Activated CD4-positive, alpha-beta T cell treated with anti-CD3 and anti-CD28 coated beads, Interleukin-2, amount 10 ng/mL, durations not matched to agents 7 days and 5 days (primary cell): ENCODE measurements around the gene CLEC4D. TPM values are rescaled to one million over a fixed set of nuclear protein-coding genes. Genes with fewer than 3 reads are reported as not detected.
"Not testable (repeated sequence)": the region's sequence is repeated elsewhere in the genome, so short reads cannot be mapped to it uniquely, and the experiment has no call there.

Experiments
- CTCF ChIA-PET: fragments of 350-600 bp; sonication (Branson Sonifier 250); formaldehyde crosslinking; loops from one replicate; lab custom pipeline; 2021; ENCODE audit warnings: antibody characterized with exemption; lab: Charles Lee
- POLR2A ChIA-PET: fragments of 350-600 bp; sonication (Branson Sonifier 250); formaldehyde crosslinking; loops from one replicate; lab custom pipeline; 2021; ENCODE audit warnings: antibody characterized with exemption; lab: Charles Lee
- DNase-seq: peaks from one replicate; pipeline ENCODE4 v3.0.0-alpha.2; 2020
- H3K27ac Mint-ChIP-seq: one replicate; pipeline ENCODE4 v1.8.0; 2021; ENCODE audit warnings: mild to moderate bottlenecking, moderate library complexity, mixed read lengths
- H3K27me3 Mint-ChIP-seq: one replicate; pipeline ENCODE4 v1.8.0; 2021; ENCODE audit warnings: mixed read lengths
- H3K36me3 Mint-ChIP-seq: one replicate; pipeline ENCODE4 v1.8.0; 2021; ENCODE audit warnings: low read depth, mixed read lengths
- H3K4me1 Mint-ChIP-seq: one replicate; pipeline ENCODE4 v1.8.0; 2021; ENCODE audit warnings: mixed read lengths
- H3K4me3 Mint-ChIP-seq: one replicate; pipeline ENCODE4 v1.8.0; 2021; ENCODE audit warnings: mild to moderate bottlenecking, moderate library complexity, mixed read lengths
- H3K9me3 Mint-ChIP-seq: one replicate; pipeline ENCODE4 v1.8.0; 2021; ENCODE audit warnings: mixed read lengths
- total RNA-seq, 2 experiments: library from RNA; stranded (reverse); gene quantifications; one replicate each; pipeline ENCODE4 v1.2.3, GENCODE V29; 2021

The CLEC4D gene
- not detected for total RNA-seq

GRCh38 chr12:8513256-8513655, at the start of gene CLEC4D:
Gene CLEC4D (plus strand): TSS chr12:8513503. CDS start chr12:8513733, 230 bp downstream.
- peaks cover 37% of the 10 kb centered on the region for H3K27me3 Mint-ChIP-seq
- H3K27ac Mint-ChIP-seq, result no peak within 1 kb of the TSS
- no peaks in the 10 kb centered on the region for H3K9me3 Mint-ChIP-seq
- H3K36me3 Mint-ChIP-seq, result no peaks in the 10 kb centered on the region
- no peak for DNase-seq
- H3K4me1 Mint-ChIP-seq, result no peaks in the 10 kb centered on the region
- H3K4me3 Mint-ChIP-seq, result no peak within 1 kb of the TSS
- POLR2A ChIA-PET, result no interaction called here
- CTCF ChIA-PET, result no interaction called here

- Mint-ChIP-seq H3K4me1 (no peaks in the 10 kb centered on the region), H3K9me3 (peaks cover 5% of the 10 kb centered on the region), H3K4me3 (no peak overlapping the region), H3K36me3 (no peaks in the 10 kb centered on the region), H3K27ac (no peak overlapping the region), H3K27me3 (peaks cover 19% of the 10 kb centered on the region)
- ChIA-PET CTCF (no interaction called here), POLR2A (no interaction called here)
- no peak for DNase-seq
These were observed 47.9 kb upstream of the CLEC4D start for GRCh38 chr12:8465301-8465996.

- POLR2A ChIA-PET, result no interaction called here
- Mint-ChIP-seq H3K27me3 (peaks cover 23% of the 10 kb centered on the region), H3K4me1 (no peaks in the 10 kb centered on the region), H3K36me3 (no peaks in the 10 kb centered on the region), H3K9me3 (peaks cover 5% of the 10 kb centered on the region), H3K4me3 (no peak overlapping the region), H3K27ac (no peak overlapping the region)
- no peak for DNase-seq
- CTCF ChIA-PET, result no interaction called here
These were observed 47.1 kb upstream of the CLEC4D start for GRCh38 chr12:8466241-8466640.

GRCh38 chr12:8471090-8471489, 42.2 kb upstream of the CLEC4D start:
- ChIA-PET CTCF (no interaction called here), POLR2A (no interaction called here)
- no peaks in the 10 kb centered on the region for H3K4me1 Mint-ChIP-seq
- DNase-seq, result no peak
- H3K27ac Mint-ChIP-seq, result no peak overlapping the region
- H3K9me3 Mint-ChIP-seq, result peaks cover 5% of the 10 kb centered on the region
- no peak overlapping the region for H3K4me3 Mint-ChIP-seq
- no peaks in the 10 kb centered on the region for H3K36me3 Mint-ChIP-seq
- peaks cover 51% of the 10 kb centered on the region for H3K27me3 Mint-ChIP-seq

GRCh38 chr12:8475508-8476203, 37.6 kb upstream of the CLEC4D start:
- H3K9me3 Mint-ChIP-seq, result no peaks in the 10 kb centered on the region

GRCh38 chr12:8482571-8483061, 30.7 kb upstream of the CLEC4D start:
- Mint-ChIP-seq H3K4me3 (no peak overlapping the region), H3K4me1 (peaks cover 17% of the 10 kb centered on the region), H3K27ac (peak overlapping the region; percentile 6), H3K36me3 (no peaks in the 10 kb centered on the region), H3K27me3 (peaks cover 21% of the 10 kb centered on the region), H3K9me3 (no peaks in the 10 kb centered on the region)
- CTCF ChIA-PET, result no interaction called here
- POLR2A ChIA-PET, result no interaction called here
- DNase-seq, result no peak

More at GRCh38 chr12:8475508-8476203, 37.6 kb upstream of the CLEC4D start:
- no peaks in the 10 kb centered on the region for H3K4me1 Mint-ChIP-seq
- no peaks in the 10 kb centered on the region for H3K36me3 Mint-ChIP-seq
- H3K4me3 Mint-ChIP-seq, result no peak overlapping the region
- H3K27ac Mint-ChIP-seq, result no peak overlapping the region
- H3K27me3 Mint-ChIP-seq, result peaks cover 46% of the 10 kb centered on the region
- CTCF ChIA-PET, result no interaction called here
- DNase-seq, result no peak
- POLR2A ChIA-PET, result no interaction called here

GRCh38 chr12:8483079-8483478, 30.2 kb upstream of the CLEC4D start:
- CTCF ChIA-PET, result no interaction called here
- H3K9me3 Mint-ChIP-seq, result no peaks in the 10 kb centered on the region
- POLR2A ChIA-PET, result no interaction called here
- no peak overlapping the region for H3K4me3 Mint-ChIP-seq
- peak overlapping the region; percentile 6 for H3K27ac Mint-ChIP-seq
- DNase-seq, result peak; percentile 33
- peaks cover 17% of the 10 kb centered on the region for H3K4me1 Mint-ChIP-seq
- H3K36me3 Mint-ChIP-seq, result no peaks in the 10 kb centered on the region
- H3K27me3 Mint-ChIP-seq, result peaks cover 19% of the 10 kb centered on the region

- no peaks in the 10 kb centered on the region for H3K36me3 Mint-ChIP-seq
- CTCF ChIA-PET, result interaction anchor here (0.6 kb wide), 2 partner anchors 536 to 747 kb away, joined by 3 read pairs; no protein-coding TSS in a partner anchor
These were observed 21.4 kb upstream of the CLEC4D start for GRCh38 chr12:8491646-8492530.

GRCh38 chr12:8493084-8493483, 20.2 kb upstream of the CLEC4D start:
- peak; percentile 67 for DNase-seq
- Mint-ChIP-seq H3K9me3 (no peaks in the 10 kb centered on the region), H3K27ac (peak overlapping the region; percentile 20), H3K4me3 (no peak overlapping the region), H3K4me1 (peaks cover 23% of the 10 kb centered on the region), H3K36me3 (no peaks in the 10 kb centered on the region), H3K27me3 (peaks cover 46% of the 10 kb centered on the region)
- ChIA-PET POLR2A (no interaction called here), CTCF (no interaction called here)

More at GRCh38 chr12:8491646-8492530, 21.4 kb upstream of the CLEC4D start:
- POLR2A ChIA-PET, result no interaction called here
- DNase-seq, result no peak
- Mint-ChIP-seq H3K27me3 (peaks cover 45% of the 10 kb centered on the region), H3K4me1 (peaks cover 23% of the 10 kb centered on the region), H3K4me3 (no peak overlapping the region), H3K9me3 (no peaks in the 10 kb centered on the region), H3K27ac (no peak overlapping the region)

- H3K27ac Mint-ChIP-seq, CTCF ChIA-PET, H3K4me3 Mint-ChIP-seq, POLR2A ChIA-PET, H3K36me3 Mint-ChIP-seq, H3K9me3 Mint-ChIP-seq, DNase-seq: not testable (repeated sequence)
- H3K4me1 Mint-ChIP-seq, result peaks cover 23% of the 10 kb centered on the region
- peaks cover 52% of the 10 kb centered on the region for H3K27me3 Mint-ChIP-seq
These were observed 17.6 kb upstream of the CLEC4D start for GRCh38 chr12:8495671-8496070.

- H3K9me3 Mint-ChIP-seq, H3K4me3 Mint-ChIP-seq, POLR2A ChIA-PET, H3K27ac Mint-ChIP-seq, DNase-seq, CTCF ChIA-PET, H3K36me3 Mint-ChIP-seq: not testable (repeated sequence)
- Mint-ChIP-seq H3K4me1 (peaks cover 23% of the 10 kb centered on the region), H3K27me3 (peaks cover 51% of the 10 kb centered on the region)
These were observed 17.2 kb upstream of the CLEC4D start for GRCh38 chr12:8496074-8496473.

- ChIA-PET CTCF (interaction anchor here (0.5 to 0.6 kb wide), 2 partner anchors 612 to 1047 kb away, joined by 3 to 4 read pairs; no protein-coding TSS in a partner anchor), POLR2A (no interaction called here)
- no peak for DNase-seq
- H3K4me1 Mint-ChIP-seq, result peaks cover 4% of the 10 kb centered on the region
- peaks cover 41% of the 10 kb centered on the region for H3K27me3 Mint-ChIP-seq
- no peak overlapping the region for H3K4me3 Mint-ChIP-seq
- H3K27ac Mint-ChIP-seq, result no peak overlapping the region
- H3K9me3 Mint-ChIP-seq, result no peaks in the 10 kb centered on the region
- no peaks in the 10 kb centered on the region for H3K36me3 Mint-ChIP-seq
These were observed 13.7 kb upstream of the CLEC4D start for GRCh38 chr12:8499616-8500015.
